ENCODE data around the gene RIMBP3C.

DNA sequence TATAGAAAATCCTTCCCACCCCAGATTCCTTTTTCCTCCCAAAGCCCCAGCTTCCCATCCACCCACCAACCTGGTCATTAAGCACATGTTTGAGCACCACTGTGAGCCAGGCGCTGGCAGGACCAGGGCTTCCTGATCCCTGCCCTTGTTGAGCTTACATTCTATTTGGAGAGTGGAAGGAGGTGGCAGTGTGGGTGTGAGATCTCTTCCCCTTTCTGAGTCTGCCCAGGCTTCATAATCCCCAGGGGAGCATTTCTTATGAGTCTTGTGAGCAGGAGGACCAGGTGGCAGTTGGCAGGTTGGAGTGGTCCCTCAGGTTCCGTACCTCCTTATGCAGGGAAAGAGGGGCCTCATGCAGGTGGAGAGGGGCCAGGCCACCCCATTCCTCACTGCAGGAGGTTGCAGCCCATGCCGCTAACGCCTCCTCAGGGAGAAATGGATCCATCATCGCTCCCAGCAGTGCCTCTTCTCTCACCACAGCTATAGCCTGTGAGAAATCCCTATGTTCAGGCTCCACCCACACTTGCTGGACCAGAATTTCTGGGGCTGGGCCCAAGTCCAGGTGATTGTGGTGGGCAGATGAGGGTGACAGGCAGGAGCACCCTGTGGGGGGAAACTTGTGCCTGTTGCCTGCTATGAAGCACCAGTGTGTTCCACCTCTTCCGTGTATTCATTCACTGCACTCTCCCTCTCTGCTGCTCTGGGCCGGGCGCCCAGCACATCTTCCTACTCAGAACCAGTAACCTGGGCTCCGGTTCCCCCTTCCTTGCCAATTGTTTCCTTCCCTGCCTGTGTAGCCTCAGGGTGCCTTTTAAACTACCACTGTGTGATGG, 39.8 kb upstream of the RIMBP3C start:
- TF ChIP-seq, protein P1, sequence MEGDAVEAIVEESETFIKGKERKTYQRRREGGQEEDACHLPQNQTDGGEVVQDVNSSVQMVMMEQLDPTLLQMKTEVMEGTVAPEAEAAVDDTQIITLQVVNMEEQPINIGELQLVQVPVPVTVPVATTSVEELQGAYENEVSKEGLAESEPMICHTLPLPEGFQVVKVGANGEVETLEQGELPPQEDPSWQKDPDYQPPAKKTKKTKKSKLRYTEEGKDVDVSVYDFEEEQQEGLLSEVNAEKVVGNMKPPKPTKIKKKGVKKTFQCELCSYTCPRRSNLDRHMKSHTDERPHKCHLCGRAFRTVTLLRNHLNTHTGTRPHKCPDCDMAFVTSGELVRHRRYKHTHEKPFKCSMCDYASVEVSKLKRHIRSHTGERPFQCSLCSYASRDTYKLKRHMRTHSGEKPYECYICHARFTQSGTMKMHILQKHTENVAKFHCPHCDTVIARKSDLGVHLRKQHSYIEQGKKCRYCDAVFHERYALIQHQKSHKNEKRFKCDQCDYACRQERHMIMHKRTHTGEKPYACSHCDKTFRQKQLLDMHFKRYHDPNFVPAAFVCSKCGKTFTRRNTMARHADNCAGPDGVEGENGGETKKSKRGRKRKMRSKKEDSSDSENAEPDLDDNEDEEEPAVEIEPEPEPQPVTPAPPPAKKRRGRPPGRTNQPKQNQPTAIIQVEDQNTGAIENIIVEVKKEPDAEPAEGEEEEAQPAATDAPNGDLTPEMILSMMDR (conservative IDR thresholded peaks at IDR 0.05): no peak
- no peak for TF ChIP-seq EZH2 (IDR thresholded peaks at IDR 0.05; ENCODE audit: low read depth)

All from PC-9 (cell line).